Measurements from ENCODE around the gene FANCD2OS.

DNA sequence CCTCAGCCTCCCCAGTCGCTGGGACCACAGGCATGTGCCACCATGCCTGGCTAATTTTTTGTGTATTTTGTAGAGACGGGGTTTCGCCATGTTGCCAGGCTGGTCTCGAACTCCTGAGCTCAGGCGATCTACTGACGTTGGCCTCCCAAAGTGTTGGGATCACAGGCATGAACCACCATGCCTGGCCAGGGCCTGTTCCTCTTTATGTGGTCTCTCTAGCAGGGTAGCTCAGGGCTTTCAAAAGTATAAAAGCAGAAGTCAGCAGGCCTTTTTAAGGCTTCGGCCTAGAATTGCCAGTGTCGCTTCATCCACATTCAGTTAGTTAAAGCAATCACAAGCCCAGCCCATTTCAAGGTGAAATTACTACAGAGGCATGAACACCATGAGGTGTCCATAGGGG lies 41.2 kb upstream of the FANCD2OS start:
- TF ChIP-seq, protein P1, sequence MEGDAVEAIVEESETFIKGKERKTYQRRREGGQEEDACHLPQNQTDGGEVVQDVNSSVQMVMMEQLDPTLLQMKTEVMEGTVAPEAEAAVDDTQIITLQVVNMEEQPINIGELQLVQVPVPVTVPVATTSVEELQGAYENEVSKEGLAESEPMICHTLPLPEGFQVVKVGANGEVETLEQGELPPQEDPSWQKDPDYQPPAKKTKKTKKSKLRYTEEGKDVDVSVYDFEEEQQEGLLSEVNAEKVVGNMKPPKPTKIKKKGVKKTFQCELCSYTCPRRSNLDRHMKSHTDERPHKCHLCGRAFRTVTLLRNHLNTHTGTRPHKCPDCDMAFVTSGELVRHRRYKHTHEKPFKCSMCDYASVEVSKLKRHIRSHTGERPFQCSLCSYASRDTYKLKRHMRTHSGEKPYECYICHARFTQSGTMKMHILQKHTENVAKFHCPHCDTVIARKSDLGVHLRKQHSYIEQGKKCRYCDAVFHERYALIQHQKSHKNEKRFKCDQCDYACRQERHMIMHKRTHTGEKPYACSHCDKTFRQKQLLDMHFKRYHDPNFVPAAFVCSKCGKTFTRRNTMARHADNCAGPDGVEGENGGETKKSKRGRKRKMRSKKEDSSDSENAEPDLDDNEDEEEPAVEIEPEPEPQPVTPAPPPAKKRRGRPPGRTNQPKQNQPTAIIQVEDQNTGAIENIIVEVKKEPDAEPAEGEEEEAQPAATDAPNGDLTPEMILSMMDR (IDR thresholded peaks at IDR 0.05; ENCODE audit: low read depth, low read length), result no peak
- TF ChIP-seq, protein P2, sequence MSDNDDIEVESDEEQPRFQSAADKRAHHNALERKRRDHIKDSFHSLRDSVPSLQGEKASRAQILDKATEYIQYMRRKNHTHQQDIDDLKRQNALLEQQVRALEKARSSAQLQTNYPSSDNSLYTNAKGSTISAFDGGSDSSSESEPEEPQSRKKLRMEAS (IDR thresholded peaks at IDR 0.05; ENCODE audit: low read depth, low read length), result no peak
- TF ChIP-seq POLR2A (IDR thresholded peaks at IDR 0.05; ENCODE audit: extremely low read depth, insufficient read length) (no peak), MYC (IDR thresholded peaks at IDR 0.05; ENCODE audit: low read depth, low read length) (no peak)

All from NB4 (cell line).